ENCODE measurements around the gene RAB8A.
A peak's percentile ranks its signal among the peaks of the same experiment; 100 is the strongest.
"Not testable (repeated sequence)": the region's sequence is repeated elsewhere in the genome, so short reads cannot be mapped to it uniquely, and the experiment has no call there.

RAB8A gene

DNA sequence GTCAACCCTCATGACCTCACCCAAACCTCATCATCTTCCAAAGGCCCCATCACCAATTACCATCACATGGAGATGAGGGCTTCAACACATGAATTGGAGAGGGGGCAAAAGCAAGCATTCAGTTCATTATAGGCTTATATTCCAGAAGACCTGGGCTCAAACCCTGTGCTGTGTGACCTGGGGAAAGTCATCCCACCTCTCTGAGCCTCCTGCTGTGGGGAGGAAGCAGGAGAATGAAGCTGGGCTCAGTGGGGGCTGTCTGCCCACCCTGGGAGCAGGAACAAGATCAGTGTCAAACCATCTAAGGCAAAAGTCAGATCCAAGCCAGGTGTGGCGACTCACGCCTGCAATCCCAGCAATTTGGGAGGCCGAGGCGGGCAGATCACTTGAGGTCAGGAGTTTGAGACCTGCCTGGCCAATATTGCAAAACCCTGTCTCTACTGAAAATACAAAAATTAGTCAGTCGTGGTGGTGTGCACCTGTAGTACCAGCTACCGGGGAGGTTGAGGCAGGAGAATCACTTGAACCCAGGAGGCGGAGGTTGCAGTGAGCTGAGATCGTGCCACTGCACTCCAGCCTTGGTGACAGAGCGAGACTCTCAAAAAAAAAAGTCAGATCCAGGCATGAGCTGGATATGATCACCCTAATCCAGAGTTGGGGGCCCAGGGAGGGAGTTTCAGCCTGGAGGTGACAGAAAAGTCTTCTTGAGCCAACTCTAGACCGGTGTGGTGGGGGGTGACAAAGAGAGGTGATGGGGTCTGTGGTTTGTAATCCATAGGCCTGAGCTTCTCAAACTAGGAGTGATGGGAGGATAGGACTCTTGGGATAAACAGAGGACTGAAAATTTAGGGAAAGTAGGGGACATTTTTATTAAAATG is 37.0 kb upstream of the RAB8A start:
- Mint-ChIP-seq H3K4me3 (peak overlapping the region; percentile 88), H3K36me3 (ENCODE audit: low read depth) (peaks cover 21% of the 10 kb centered on the region), H3K9me3 (no peaks in the 10 kb centered on the region), H3K4me1 (ENCODE audit: low read depth) (peaks cover 52% of the 10 kb centered on the region), H3K27me3 (ENCODE audit: low read depth) (no peaks in the 10 kb centered on the region), H3K27ac (peak overlapping the region; percentile 88)

- Mint-ChIP-seq H3K27ac (peak overlapping the region; percentile 88), H3K36me3 (ENCODE audit: low read depth) (peaks cover 28% of the 10 kb centered on the region), H3K4me3 (peak overlapping the region; percentile 88), H3K4me1 (ENCODE audit: low read depth) (peaks cover 59% of the 10 kb centered on the region), H3K27me3 (ENCODE audit: low read depth) (no peaks in the 10 kb centered on the region), H3K9me3 (no peaks in the 10 kb centered on the region)
Measured at GRCh38 chr19:16075430-16076153, 36.1 kb upstream of the RAB8A start.

DNA sequence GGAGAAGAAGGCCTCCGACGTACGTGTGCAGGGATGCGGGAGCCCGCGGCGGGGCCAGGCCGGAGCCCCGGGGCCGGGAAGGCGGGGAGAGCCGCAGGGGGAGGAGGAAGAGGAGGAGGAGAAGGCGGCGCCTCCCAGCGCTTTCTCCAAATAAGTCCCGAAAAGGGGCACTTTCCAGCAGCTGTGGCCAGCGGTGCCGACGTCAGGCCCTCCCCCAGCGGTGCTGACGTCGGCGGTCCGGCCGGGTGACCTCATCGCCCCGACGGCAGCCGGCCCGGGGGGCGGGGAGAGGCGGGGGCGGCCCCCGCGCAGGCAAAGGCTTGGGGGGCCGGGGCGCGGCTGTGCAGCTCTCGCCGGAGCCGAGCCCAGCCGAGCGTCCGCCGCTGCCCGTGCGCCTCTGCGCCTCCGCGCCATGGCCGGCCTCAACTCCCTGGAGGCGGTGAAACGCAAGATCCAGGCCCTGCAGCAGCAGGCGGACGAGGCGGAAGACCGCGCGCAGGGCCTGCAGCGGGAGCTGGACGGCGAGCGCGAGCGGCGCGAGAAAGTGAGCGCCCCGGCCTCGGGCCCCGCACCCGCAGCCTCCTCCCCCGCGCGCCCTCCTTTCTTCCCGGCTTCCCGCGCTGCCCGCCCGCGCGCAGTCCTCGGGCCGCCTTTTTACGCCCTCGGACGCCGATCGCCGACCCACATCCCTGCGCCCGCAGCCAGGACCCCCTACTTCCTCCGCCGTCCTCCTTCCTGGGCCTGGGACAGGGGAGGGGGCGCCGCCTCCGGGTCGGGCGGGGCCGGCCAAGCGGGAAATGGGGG is 35.3 kb upstream of the RAB8A start, which contains the start of gene TPM4:
Gene TPM4, plus strand, starts transcription at position 342 of the 804 bp plus-strand sequence. Its CDS starts 71 bp downstream, at position 413.
- H3K4me1 Mint-ChIP-seq (ENCODE audit: low read depth): peaks cover 63% of the 10 kb centered on the region

DNA sequence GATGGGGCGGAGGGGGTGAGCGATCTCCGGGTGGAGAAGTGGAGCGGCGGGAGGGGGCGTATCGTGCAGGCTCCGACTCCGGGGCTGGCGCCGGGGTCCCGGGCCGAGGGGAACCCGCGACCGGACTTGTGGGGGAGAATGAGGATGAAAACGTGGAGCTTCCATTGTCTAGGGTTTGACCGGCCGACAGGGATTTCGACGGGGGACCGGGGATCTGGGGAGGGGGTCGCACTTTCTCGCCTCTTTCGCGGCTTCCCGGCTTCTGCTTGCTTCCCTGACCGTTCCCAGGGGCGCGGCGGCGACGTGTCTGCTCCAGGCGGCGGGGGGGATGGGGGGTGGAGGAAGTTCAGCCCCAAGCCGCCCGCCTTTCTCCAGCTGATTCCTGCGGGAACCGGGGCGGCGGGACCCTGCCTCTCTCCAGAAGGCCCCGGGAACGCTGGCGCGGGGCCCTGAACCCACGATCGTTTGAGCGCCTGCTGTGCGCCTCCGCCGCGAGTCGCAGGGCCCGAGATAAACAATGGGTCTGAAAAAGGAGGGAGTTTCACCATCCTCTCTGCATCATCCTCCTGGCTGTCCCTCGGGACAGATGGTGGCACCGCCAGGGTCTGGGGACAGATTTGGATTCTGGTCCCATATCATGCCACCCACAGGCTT is 34.6 kb upstream of the RAB8A start:
- Mint-ChIP-seq H3K36me3 (ENCODE audit: low read depth) (peaks cover 40% of the 10 kb centered on the region), H3K27me3 (ENCODE audit: low read depth) (no peaks in the 10 kb centered on the region), H3K4me1 (ENCODE audit: low read depth) (peaks cover 67% of the 10 kb centered on the region), H3K27ac (peak overlapping the region; percentile 96), H3K9me3 (no peaks in the 10 kb centered on the region), H3K4me3 (peak overlapping the region; percentile 86)

More for the DNA sequence above, 35.3 kb upstream of the RAB8A start, which contains the start of gene TPM4:
- no peaks in the 10 kb centered on the region for H3K27me3 Mint-ChIP-seq (ENCODE audit: low read depth)
- H3K4me3 Mint-ChIP-seq: peak within 1 kb of the TSS; percentile 88
- H3K9me3 Mint-ChIP-seq: no peaks in the 10 kb centered on the region
- H3K36me3 Mint-ChIP-seq (ENCODE audit: low read depth): peaks cover 34% of the 10 kb centered on the region
- H3K27ac Mint-ChIP-seq: peak within 1 kb of the TSS; percentile 96

DNA sequence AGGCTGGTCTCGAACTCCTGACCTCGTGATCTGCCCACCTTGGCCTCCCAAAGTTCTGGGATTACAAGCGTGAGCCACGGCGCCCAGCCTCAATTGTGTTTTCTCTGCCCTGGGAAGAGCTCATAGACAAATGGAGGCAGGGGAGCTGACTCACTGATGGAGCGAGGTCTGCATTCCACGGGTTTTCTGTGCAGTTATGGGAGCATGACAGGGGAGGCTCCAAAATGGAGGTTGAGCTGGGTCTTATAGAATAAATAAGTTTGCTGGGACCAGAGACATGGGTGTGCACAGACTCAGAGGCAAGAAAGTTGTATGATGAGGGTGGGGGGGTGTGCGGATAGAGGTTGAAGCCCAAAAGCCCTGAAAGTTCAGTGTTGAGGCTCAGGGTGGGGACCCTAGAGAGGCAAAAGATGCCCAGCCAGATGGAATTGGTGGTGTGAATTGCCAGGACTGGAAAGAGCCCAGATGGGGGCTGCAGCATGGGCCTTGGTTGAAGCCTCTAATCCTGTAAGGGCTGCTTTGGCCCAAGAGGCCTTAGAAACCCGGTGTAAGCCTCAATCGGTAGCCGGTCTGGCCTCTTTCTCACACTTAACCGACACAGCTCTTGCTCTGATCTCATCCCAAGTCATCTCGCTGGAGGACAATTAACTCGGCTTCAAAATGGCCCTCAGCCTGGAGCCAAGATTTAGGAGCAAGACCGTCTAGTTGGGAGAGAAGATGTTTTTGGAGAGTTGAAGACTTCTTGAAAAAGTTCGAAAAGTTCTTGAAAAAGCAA is 33.5 kb upstream of the RAB8A start:
- H3K36me3 Mint-ChIP-seq (ENCODE audit: low read depth): peaks cover 45% of the 10 kb centered on the region
- H3K27ac Mint-ChIP-seq: peak overlapping the region; percentile 96
- no peaks in the 10 kb centered on the region for H3K27me3 Mint-ChIP-seq (ENCODE audit: low read depth)
- H3K4me1 Mint-ChIP-seq (ENCODE audit: low read depth): peaks cover 64% of the 10 kb centered on the region
- peak overlapping the region; percentile 86 for H3K4me3 Mint-ChIP-seq
- no peaks in the 10 kb centered on the region for H3K9me3 Mint-ChIP-seq

GRCh38 chr19:16078759-16079707 is 32.7 kb upstream of the RAB8A start:
- H3K4me3 Mint-ChIP-seq: peak overlapping the region; percentile 86
- peak overlapping the region; percentile 96 for H3K27ac Mint-ChIP-seq
- H3K4me1 Mint-ChIP-seq (ENCODE audit: low read depth): peaks cover 62% of the 10 kb centered on the region
- H3K27me3 Mint-ChIP-seq (ENCODE audit: low read depth): no peaks in the 10 kb centered on the region
- H3K9me3 Mint-ChIP-seq: no peaks in the 10 kb centered on the region
- peaks cover 49% of the 10 kb centered on the region for H3K36me3 Mint-ChIP-seq (ENCODE audit: low read depth)

- peaks cover 68% of the 10 kb centered on the region for H3K4me1 Mint-ChIP-seq (ENCODE audit: low read depth)
- no peaks in the 10 kb centered on the region for H3K27me3 Mint-ChIP-seq (ENCODE audit: low read depth)
- H3K9me3 Mint-ChIP-seq: no peaks in the 10 kb centered on the region
- peak overlapping the region; percentile 87 for H3K27ac Mint-ChIP-seq
- peak overlapping the region; percentile 34 for H3K4me3 Mint-ChIP-seq
- H3K36me3 Mint-ChIP-seq (ENCODE audit: low read depth): peaks cover 66% of the 10 kb centered on the region
Measured at GRCh38 chr19:16084067-16084685, 27.5 kb upstream of the RAB8A start.

- peaks cover 66% of the 10 kb centered on the region for H3K4me1 Mint-ChIP-seq (ENCODE audit: low read depth)
- H3K27ac Mint-ChIP-seq: peak overlapping the region; percentile 87
- H3K4me3 Mint-ChIP-seq: peak overlapping the region; percentile 82
- no peaks in the 10 kb centered on the region for H3K27me3 Mint-ChIP-seq (ENCODE audit: low read depth)
- H3K36me3 Mint-ChIP-seq (ENCODE audit: low read depth): peaks cover 68% of the 10 kb centered on the region
- H3K9me3 Mint-ChIP-seq: no peaks in the 10 kb centered on the region
Measured at GRCh38 chr19:16085115-16085514, 26.6 kb upstream of the RAB8A start.

GRCh38 chr19:16087404-16087803 is 24.3 kb upstream of the RAB8A start:
- H3K27me3 Mint-ChIP-seq (ENCODE audit: low read depth); H3K4me3 Mint-ChIP-seq; H3K27ac Mint-ChIP-seq; H3K9me3 Mint-ChIP-seq: not testable (repeated sequence)
- peaks cover 47% of the 10 kb centered on the region for H3K4me1 Mint-ChIP-seq (ENCODE audit: low read depth)
- peaks cover 61% of the 10 kb centered on the region for H3K36me3 Mint-ChIP-seq (ENCODE audit: low read depth)

- peak overlapping the region; percentile 15 for H3K27ac Mint-ChIP-seq
- no peaks in the 10 kb centered on the region for H3K9me3 Mint-ChIP-seq
- peaks cover 63% of the 10 kb centered on the region for H3K36me3 Mint-ChIP-seq (ENCODE audit: low read depth)
- H3K4me1 Mint-ChIP-seq (ENCODE audit: low read depth): peaks cover 49% of the 10 kb centered on the region
- no peaks in the 10 kb centered on the region for H3K27me3 Mint-ChIP-seq (ENCODE audit: low read depth)
- H3K4me3 Mint-ChIP-seq: no peak overlapping the region
Measured at GRCh38 chr19:16087940-16088339, 23.7 kb upstream of the RAB8A start.

- Mint-ChIP-seq H3K9me3 (no peaks in the 10 kb centered on the region), H3K27me3 (ENCODE audit: low read depth) (no peaks in the 10 kb centered on the region), H3K27ac (no peak overlapping the region), H3K36me3 (ENCODE audit: low read depth) (peaks cover 65% of the 10 kb centered on the region), H3K4me3 (no peak overlapping the region), H3K4me1 (ENCODE audit: low read depth) (peaks cover 48% of the 10 kb centered on the region)
Measured at GRCh38 chr19:16088351-16089009, 23.2 kb upstream of the RAB8A start.
